HuH-7.5 (cell line): ENCODE data around the gene CBX2.
"Not testable (repeated sequence)": the region's sequence is repeated elsewhere in the genome, so short reads cannot be mapped to it uniquely, and the experiment has no call there.

Experiments used
- DNase-seq: peaks from one replicate; pipeline ENCODE4 v3.0.0; 2011; ENCODE audit warnings: low spot score

Gene CBX2

DNA sequence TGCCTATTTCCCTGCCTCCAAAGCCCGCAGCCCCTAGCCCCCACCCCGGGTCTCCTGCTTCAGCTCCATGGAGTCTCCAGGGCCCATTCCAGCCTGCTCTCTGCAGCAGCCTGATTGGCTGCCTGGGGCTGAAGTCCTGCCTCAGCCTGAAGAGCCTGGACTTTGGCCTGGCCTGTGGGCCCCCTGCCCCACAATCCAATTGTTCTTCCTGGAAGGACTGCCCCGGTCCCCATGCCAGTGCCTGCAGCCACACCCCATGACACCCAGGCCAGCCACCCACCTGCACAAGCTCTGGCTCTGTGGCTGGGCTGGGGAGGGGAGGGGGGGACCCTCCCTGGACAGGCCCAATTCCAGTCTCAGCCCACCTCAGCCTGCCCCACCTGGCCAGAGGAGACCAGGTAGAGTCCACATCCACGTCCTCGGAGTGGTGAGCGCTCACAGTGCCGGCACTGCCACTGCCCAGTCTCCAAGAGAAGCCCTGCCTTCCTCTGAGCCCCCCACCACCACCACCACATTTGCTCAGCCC, 34.9 kb upstream of the CBX2 start:
- peak; percentile 77 for DNase-seq

DNA sequence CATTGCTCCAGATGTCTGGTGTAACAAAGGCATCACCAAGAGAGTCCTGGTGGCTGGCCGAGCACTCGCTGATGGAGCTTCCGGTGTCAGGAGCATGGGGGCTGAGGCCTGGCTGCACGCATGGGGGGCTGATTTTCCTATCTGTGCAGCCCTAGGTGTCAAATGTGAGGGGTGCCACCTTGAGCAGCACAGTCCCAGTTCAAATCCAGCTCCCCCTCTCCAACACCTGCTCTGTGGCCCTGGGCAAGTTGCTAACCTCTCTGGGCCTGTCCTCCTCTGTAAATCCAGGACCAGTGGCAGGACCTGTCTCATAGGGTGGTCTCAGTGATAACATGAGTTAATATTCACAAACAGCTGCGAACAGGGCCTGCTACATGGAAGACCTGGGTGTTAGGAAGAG, 34.3 kb upstream of the CBX2 start:
- DNase-seq, result no peak

DNA sequence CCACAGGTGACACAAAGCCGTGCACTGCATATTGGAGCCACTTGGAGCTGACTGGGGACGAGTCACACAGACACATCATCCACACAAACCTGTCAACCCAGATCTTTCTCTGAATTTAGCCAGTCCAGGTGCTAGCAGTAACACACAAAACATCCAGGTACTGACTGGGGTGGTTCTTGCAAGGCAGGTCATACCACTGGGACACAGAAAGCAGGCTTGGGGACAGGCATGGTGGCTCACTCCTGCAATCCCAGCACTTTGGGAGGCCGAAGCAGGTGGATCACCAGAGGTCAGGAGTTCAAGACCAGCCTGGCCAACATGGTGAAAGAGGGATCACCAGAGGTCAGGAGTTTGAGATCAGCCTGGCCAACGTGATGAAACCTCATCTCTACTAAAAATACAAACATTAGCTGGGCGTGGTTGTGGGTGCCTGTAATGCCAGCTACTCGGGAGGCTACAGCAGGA, 32.3 kb upstream of the CBX2 start:
- no peak for DNase-seq

DNA sequence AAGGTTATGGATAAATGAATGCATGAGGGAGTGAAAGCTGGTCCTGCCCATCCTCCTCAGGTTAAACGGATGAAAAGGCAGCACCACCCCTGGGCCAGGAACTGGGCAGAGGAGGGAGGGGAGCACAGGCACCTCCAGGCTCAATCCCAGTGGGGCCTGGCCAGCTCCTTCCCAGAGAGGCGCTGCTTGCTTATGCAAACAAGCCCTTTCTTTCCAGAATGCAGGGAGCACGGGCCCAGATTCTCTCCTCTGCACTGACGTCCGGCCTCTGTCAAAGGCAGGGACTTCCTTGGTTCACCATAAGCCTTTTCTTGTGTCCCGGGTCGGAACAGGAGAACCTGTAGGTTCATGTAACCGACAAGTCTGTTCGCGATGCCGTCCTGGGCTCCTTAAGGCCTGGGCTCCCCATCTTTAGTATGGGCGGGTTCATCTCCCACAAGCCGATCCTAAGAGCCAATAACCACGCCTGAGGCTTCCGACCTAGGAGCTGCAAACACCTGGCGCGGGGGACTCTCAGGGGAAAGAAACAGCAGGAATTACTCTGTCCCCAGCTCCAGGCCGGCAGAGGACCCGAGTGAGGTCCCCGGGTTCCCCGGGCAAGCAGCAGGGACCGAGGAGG, 30.9 kb upstream of the CBX2 start:
- no peak for DNase-seq

DNA sequence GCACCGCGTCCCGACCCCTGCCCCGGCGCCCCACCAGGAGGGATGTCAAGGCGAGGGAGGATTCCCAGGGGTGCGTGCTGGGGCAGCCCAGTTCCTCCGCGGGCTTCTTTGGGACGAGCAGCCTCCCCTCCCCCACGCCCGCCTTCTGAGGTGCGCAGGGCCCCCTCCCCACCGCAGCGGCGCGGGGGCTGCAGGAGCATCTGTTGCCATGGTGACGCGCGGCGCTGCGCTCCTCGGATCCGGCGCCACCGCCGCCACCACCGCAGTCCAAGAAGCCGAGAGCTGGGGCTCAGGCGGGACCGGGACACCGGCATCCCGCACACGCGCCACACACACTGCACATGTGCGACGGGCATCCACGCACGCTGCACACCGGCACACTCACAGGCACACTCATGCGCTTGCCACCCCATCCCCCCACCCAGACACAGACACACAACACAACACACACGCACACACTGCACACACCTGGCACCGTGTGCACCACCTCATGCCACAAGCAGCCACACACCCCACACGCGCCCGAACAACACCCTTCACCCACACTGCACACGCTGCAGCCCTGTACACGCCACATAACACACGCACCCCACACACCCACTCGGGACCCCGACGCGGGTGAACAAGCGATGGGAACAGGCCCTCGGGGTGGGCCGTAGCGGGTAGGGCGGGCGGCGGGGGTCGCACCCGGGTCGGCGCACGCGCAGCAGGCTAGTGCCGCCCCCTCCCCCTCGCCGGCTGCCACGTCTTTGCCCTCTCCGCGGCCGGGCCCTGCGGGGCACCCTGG, 30.2 kb upstream of the CBX2 start:
- DNase-seq, result no peak

DNA sequence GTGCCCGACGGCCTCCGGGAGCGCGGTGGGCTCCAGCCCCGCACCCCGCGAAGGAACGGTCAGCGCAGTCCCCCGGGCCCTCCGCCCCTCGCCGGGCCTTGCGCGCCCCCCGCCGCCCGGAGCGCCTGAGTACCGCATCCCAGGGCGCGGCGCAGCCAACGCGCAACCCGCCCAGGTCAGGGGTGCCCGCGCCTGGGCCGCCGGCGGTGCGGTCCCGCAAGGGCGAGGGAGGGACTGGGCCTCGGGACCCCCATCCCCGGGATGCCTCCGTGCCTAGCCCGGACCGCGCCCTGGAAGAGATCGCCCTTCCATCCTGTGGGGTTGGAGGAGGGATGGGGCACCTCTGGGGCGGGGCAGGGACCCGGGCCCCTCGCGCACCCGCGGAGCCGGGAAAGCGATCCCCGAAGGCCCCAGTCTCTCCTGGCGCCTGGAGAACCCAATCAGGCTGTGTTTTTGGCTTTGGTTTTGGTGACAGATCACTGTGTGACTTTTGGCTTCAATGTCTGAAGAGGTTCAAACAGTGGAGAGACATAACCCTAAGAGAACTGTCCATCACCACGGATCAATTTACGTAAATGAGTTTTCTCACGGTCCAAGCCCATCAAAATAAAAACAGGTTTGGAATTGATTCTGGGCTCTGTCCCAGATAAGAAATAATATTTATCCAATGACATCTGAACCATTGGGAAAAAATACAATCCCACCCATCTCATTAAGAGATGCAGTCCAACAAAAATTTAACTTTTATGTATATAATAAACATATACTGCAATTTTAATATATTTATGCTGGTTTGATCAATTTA, 29.5 kb upstream of the CBX2 start:
- no peak for DNase-seq

DNA sequence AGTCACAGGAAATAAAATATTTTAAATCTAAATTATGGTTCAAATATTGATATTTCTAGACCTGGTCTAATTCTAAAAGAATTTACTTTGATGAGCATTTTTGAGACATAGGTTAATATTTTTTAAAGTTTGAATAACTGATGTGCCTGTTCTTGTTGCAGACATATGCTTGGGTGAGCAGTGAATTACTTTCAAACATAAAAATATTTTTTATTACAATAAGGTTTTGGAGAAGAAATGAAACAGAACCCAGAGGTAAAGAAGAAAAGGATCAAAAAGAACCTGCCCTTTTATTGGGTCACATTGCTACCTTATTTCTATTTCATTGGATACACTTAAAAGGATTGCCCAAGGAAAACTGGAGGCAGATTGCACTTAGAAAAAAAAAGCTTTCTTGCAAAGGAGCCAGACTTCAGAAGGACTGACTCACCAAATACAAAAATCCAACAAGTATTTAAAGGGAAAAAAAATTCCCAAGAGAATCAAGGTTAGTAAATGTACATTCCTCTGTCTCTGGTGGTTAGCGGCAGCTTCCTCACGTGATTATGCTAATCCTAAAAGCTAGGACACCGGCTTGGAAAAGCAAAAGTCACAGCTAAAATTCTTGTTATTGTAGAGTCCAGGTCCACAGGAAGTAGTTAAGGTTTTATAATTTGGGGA, 28.7 kb upstream of the CBX2 start:
- no peak for DNase-seq

DNA sequence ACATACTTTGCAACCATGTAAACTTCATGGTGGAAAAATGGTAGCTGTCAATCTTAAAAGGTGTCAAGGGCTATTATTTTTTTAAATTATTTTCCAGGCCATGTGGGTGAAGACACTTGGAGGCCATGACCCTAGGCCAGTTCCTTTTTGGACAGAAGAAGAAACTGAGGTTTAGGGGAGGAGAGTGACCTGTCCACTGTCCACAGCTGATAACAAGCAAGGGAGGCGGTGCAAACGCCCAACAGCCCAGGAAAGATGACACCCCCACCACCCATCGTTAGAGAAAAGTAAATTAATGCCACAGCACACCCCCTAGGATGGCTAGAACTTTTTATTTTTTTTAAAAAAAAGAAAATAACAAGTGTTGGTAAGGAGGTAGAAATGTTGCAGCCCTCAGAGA, 28.0 kb upstream of the CBX2 start:
- no peak for DNase-seq

DNA sequence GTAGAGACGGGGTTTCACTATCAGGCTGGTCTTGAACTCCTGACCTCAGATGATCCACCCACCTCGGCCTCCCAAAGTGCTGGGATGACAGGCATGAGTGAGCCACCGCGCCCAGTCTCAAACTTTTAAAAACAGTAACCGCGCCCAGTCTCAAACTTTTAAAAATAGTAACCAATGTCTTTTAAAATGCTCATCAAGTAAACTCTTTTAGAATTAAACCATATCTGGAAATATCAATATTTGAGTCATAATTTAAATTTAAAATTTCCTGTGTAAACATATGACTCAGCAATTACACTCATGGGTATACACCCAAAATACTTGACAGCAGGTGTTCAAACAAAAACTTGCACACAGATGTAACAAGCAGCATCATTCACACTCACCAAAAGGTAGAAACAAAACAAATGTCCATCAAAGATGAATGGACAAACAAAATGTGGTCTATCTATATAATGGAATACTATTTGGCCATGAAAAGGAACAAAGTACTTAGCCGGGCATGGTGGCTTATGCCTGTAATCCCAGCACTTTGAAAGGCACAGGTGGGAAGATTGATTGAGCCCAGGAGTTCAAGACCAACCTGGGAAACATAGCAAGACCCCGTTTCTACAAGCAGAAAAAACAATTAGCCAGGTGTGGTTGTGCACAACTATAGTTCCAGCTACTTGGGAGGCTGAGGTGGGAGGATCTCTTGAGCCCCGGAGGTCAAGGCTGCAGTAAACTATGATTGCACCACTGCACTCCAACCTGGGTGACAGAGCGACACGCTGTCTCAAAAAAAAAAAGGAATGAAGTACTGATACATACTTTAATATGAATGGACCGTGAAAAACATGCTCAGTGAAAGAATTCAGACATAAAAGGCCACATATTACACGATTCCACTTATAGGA, 27.1 kb upstream of the CBX2 start:
- no peak for DNase-seq

DNA sequence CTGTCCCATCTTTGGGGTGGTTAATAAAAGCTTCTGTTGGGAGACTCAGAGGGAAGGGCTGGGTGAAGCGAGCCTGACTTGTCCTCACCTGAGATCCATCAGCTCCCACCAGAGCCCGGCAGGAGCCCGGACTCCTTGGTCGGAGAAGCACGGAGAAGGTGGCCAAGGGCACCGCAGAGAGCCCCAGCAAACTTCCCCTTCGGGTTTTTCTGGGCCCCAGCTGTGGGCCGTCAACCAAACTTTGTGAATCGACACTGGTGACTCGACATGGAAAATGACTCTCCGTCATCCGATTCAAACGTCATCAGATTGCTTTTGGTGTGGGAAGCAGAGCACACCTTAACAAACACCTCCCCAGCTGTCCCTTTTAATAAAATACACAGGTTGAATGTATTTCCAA, 25.8 kb upstream of the CBX2 start:
- DNase-seq, result no peak

DNA sequence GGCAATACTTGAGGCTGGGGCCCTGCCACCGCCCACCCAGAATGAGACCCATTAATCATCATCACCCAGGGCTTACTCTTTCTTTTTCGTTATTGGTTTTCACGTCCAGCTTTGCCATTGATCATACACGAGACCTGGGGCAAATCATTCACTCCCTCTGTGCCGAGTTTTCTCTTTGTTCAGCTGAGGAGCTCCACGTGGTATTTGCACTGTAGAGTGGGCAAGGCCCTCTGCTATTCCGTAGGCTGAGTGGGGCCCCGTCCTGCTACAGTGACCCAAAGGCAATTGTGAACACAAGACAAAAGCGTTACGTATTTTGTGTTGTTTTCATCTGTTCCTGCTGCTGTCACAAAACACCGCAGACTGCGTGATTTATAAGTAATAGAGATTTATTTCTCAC, 23.6 kb upstream of the CBX2 start:
- DNase-seq, result no peak

DNA sequence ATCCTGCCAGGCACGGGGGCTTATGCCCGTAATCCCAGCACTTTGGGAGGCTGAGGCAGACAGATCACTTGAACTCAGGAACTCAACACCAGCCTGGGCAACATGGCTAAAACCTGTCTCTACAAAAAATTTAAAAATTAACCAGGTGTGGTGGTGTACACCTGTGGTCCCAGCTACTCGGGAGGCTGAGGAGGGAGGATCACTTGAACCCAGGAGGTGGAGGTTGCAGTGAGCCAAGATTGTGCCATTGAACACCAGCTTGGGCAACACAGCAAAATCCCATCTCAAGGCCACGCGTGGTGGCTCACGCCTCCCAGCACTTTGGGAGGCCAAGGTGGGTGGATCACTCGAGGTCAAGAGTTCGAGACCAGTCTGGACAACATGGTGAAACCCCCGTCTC, 23.0 kb upstream of the CBX2 start:
- DNase-seq, result not testable (repeated sequence)

DNA sequence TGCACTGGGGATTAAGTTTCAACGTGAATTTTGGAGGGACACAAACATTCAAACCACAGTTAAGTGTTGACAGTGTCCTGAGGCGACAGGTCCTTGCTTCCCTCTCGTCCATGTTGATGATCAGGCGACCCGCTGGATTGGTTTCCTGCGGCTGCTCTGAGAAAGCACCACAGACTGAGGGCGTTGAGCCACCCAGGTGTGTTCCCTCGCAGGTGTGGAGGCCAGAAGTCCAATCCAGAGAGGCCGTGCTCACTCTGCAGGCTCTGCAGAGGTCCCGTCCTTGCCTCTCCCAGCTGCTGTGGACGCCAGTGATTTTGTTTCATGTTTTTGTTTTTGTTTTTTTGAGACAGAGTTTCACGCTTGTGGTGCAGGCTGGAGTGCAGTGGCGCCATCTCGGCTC, 22.4 kb upstream of the CBX2 start:
- no peak for DNase-seq

DNA sequence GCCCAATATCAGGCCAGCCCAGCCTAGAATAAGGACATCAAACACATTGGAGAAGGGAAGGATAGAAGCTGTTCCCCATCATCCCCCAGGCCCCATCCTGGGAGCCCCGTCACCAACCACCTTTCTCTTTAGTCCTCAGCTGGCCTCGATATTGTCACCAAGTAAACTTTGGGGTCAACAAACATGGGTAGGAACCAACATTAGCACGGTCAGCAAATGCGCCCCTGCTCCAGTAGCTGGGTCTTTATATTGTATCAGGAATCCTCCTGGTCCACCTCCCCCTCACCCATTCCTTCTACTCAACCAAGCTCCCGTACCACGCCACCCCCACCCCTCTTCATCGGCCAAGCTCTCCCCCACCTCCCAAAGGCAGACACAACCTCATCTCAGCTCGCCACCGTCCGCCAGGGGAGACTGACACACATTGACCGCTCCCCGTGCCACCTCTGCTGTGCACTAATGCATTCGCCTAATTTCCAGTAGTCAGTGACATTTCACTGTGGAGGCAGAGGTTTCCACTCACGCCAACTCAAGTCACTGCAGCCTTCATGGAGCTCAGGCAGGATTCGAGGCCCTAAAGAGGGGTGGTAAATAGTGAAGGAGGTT, 20.7 kb upstream of the CBX2 start:
- DNase-seq, result no peak

DNA sequence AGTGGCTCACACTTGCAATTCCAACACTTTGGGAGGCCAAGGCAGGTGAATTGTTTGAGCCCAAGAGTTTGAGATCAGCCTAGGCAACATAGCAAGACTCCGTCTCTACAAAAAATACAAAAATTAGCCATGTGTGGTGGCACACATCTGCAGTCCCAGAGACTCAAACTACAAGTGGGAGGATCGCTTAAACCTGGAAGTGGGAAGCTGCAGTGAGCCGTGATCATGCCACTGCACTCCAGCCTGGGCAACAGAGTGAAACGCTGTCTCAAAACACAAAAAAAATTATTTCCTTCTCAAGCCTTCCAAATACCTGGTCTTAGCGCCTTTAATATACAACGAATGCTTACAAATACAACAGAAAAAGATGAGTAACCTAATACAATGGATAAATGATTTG, 19.7 kb upstream of the CBX2 start:
- DNase-seq, result no peak

DNA sequence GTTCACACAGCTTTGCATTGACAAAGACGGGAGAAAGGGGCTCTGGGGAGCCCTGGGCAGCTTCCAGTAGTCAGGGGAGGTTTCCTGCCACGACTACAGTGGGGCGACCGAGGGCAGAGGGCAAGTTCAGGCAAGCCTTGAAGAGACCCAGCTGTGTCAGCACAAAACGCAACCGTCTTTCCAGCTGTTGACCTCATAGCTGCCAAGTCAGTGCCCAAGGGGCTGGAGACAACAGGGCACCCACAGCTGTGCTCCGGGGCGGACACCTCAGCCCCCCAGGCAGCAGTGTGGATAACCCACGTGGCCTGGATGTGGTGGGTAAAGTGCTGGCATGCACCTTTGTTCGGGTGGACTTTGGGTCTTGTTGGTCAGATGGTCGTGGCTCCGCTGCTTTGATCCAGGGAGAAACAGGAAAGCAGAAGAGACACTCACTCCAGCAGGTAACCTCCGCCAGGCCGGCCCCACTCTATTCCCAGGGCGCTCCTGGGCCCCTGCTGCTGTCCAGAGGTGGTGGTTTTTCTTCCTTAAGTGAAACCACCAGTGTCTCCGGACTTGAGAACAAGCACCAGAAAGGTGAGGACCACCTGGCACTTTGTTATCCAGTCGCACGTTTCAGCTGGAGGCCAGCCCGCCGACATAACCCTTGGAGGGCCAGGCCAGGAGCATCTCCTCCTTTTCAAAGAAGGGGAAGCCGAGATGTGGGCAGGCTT, 17.6 kb upstream of the CBX2 start:
- no peak for DNase-seq

DNA sequence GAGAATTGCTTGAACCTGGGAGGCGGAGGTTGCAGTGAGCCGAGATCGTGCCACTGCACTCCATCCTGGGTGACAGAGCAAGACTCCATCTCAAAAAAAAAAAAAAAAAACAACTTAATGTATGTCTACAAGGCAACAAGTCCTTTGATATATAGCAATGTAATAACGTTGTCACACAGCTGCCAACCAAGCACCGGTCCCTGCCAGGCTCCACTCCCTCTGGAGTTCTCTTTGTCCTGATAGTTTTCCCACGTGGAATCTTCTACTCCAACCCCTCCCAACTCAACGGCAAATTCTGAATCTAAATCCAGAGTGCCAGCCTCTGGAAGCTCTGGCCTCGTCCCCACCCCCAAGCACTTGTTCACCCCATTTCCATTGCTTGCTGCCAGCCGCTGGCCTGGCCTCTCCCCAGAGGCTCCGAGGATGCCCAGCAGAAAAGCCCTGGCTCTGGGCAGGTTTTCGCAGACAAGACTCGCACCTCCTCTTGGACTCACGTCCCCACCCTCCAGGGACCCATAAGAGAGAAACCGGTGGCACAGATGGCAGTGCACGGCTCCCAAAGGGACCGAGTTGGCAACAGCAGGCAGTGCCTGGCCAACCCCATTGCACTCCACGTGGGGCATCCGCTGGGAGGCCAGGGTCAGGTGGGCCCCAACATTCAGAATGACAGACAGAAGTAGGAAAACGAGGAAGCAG, 15.9 kb upstream of the CBX2 start:
- DNase-seq, result no peak

DNA sequence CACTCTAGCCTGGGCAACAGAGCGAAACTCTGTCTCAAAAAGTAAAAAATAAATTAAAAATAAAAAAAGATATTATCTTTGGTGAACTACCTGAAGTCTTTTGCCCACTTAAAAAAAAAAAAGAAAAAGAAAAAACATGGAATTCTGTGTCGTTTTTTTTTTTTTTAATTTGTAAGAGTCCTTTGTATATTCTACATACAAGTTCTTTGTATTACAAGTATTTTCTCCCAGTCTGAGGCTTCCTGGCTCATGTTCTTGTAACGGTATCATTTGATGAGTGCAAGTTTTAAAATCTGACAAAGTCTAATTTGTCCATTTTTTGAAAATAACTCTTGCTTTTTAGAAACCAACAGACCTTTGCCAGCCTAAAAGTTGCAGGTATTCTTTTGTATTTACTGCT, 12.2 kb upstream of the CBX2 start:
- no peak for DNase-seq
